Activated T-helper 1 cell treated with Interleukin-2 at 50 U/mL for 16 hours (primary cell): ENCODE measurements around the gene PDPK1.
"Not testable (repeated sequence)": the region's sequence is repeated elsewhere in the genome, so short reads cannot be mapped to it uniquely, and the experiment has no call there.

Source experiments
- DNase-seq: peaks from one replicate; pipeline ENCODE4 v3.0.0-alpha.2; 2020; ENCODE audit warnings: low read depth

Gene PDPK1

DNA sequence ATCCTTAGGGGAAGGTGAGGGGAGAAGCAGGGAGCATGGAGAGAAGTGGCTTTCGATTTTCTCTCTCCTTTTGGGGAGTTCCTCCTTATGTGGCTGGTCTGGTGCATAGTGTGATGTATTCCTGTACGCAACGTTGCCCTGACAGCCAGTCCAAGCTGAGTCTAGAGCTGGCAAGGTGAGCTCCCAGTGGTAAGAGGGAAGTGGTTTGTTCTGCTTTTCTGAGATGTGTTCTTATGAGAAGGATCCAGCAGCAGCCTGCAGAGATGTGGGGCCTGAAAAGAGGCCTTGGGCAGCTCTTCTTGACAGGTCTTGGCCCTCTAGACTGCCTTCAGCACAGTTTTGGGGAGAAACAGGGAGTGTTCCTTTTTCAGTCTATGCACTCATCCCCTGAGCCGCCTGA, 3.1 kb downstream of the PDPK1 start:
- DNase-seq, result not testable (repeated sequence)

- not testable (repeated sequence) for DNase-seq
Measured at GRCh38 chr16:2541409-2541808, 3.6 kb downstream of the PDPK1 start.

GRCh38 chr16:2543771-2544170, 6.0 kb downstream of the PDPK1 start:
- DNase-seq, result not testable (repeated sequence)

GRCh38 chr16:2550283-2550878, 12.6 kb downstream of the PDPK1 start:
- not testable (repeated sequence) for DNase-seq

- not testable (repeated sequence) for DNase-seq
Measured at GRCh38 chr16:2551420-2551889, 13.6 kb downstream of the PDPK1 start.

- DNase-seq, result not testable (repeated sequence)
Measured at GRCh38 chr16:2554709-2555425, 17.0 kb downstream of the PDPK1 start.

- not testable (repeated sequence) for DNase-seq
Measured at GRCh38 chr16:2557150-2557549, 19.3 kb downstream of the PDPK1 start.

GRCh38 chr16:2560131-2560797, 22.4 kb downstream of the PDPK1 start:
- DNase-seq, result not testable (repeated sequence)

GRCh38 chr16:2560798-2561133, 22.9 kb downstream of the PDPK1 start:
- peak; percentile 16 for DNase-seq

DNA sequence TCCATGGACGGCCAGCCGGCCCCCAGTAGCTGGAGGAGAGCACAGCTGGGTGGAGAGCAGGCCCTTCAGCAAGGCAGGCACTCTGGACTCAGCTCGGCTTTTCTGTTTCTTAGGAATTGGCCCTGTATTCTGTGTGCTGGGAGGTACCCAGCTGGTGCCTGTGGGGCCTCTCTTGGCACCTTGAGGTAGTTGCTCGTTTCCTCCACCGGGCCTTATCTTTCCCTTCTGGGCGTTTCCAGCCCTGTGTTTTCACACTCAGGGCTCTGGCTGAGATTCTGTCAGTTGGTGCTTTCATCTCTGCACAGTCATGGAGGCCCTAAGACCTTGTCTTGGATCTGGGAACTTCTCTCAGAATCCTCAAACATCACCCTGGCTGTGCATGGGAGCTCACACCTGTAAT, 29.7 kb downstream of the PDPK1 start:
- not testable (repeated sequence) for DNase-seq

DNA sequence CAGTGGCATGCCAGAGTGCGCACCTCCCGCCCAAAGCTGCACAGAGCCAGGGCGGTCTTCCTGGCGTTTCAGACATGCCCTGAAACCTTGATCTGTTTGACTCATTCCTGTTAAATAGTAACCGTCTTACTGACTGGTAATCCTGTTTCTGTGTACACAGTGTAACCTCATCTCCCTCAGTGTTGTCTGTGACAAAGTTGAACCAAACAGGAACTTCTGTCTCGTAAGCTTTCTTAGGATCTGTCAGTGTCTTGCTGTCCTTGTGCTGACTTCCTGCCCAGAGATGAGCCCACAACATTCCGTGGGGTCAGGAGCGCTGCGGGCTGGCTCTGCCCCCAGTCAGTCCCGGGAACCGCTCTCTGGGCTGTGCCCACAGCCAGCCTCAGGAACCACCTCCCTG, 30.8 kb downstream of the PDPK1 start:
- DNase-seq, result not testable (repeated sequence)

GRCh38 chr16:2572704-2573103, 34.9 kb downstream of the PDPK1 start:
- DNase-seq, result not testable (repeated sequence)

DNA sequence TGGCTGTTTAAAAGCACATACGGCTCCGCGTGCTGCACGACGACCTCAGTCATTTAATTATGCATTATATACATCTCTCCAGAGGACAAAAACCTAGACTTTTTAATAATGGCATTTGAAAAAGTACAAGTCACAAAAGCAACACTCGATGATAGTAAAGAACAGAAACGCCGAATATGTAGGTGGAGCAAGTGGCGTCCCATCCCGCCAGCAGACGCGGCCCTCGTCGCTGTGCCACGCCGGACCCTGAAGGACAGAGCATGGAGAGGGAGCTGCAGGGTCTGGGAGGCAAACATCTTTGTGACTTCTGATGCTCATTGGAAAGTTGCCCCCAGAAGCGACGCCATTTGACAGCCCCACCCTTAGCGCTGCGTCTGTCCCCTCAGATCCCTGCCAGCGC, 38.0 kb downstream of the PDPK1 start:
- not testable (repeated sequence) for DNase-seq

GRCh38 chr16:2577044-2577443, 39.2 kb downstream of the PDPK1 start:
- DNase-seq, result not testable (repeated sequence)

GRCh38 chr16:2578905-2579304, 41.1 kb downstream of the PDPK1 start:
- DNase-seq, result not testable (repeated sequence)

- DNase-seq, result not testable (repeated sequence)
Measured at GRCh38 chr16:2580143-2580542, 42.3 kb downstream of the PDPK1 start.

- not testable (repeated sequence) for DNase-seq
Measured at GRCh38 chr16:2580818-2581217, 43.0 kb downstream of the PDPK1 start.

- no peak for DNase-seq
Measured at GRCh38 chr16:2584729-2585650, 47.2 kb downstream of the PDPK1 start.

- DNase-seq, result no peak
Measured at GRCh38 chr16:2585651-2586081, 47.8 kb downstream of the PDPK1 start.

- DNase-seq, result no peak
Measured at GRCh38 chr16:2586241-2586640, 48.4 kb downstream of the PDPK1 start.

- no peak for DNase-seq
Measured at GRCh38 chr16:2586901-2587480, 49.2 kb downstream of the PDPK1 start.
